ENCODE measurements around the gene FUNDC2.

GRCh38 chrX:155035688-155036087 is 9.0 kb downstream of the FUNDC2 start:
- TF ChIP-seq EP300 (IDR thresholded peaks at IDR 0.05) (no peak), POLR2AphosphoS5 (IDR thresholded peaks at IDR 0.05) (no peak), POLR2A (IDR thresholded peaks at IDR 0.05) (no peak)
- TF ChIP-seq, protein P1, sequence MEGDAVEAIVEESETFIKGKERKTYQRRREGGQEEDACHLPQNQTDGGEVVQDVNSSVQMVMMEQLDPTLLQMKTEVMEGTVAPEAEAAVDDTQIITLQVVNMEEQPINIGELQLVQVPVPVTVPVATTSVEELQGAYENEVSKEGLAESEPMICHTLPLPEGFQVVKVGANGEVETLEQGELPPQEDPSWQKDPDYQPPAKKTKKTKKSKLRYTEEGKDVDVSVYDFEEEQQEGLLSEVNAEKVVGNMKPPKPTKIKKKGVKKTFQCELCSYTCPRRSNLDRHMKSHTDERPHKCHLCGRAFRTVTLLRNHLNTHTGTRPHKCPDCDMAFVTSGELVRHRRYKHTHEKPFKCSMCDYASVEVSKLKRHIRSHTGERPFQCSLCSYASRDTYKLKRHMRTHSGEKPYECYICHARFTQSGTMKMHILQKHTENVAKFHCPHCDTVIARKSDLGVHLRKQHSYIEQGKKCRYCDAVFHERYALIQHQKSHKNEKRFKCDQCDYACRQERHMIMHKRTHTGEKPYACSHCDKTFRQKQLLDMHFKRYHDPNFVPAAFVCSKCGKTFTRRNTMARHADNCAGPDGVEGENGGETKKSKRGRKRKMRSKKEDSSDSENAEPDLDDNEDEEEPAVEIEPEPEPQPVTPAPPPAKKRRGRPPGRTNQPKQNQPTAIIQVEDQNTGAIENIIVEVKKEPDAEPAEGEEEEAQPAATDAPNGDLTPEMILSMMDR (IDR thresholded peaks at IDR 0.05), result no peak
